Sigmoid colon (tissue), 7 donors: Measurements from ENCODE around the gene GTF2A1. TPM values are rescaled to one million over a fixed set of nuclear protein-coding genes. Genes with fewer than 3 reads are reported as not detected.

Experiments
- DNase-seq: peaks from one replicate; pipeline ENCODE4 v3.0.0-alpha.2; 2019
- H3K27ac ChIP-seq, 4 donors: fragments of 200-600 bp; sonication (generic); one replicate each; pipeline ENCODE4 v1.5.1; 2016 to 2019; ENCODE audit warnings: mild to moderate bottlenecking in 1 of 4
- H3K27me3 ChIP-seq, 3 donors: fragments of 200-600 bp; sonication (generic); one replicate each; pipeline ENCODE4 v1.5.1; 2019; ENCODE audit warnings: mild to moderate bottlenecking in 1 of 3
- H3K36me3 ChIP-seq, 4 donors: fragments of 200-600 bp; sonication (generic); one replicate each; pipeline ENCODE4 v1.5.1; 2016 to 2019
- H3K4me1 ChIP-seq, 4 donors: fragments of 200-600 bp; sonication (generic); one replicate each; pipeline ENCODE4 v1.5.1; 2017 to 2019
- H3K4me3 ChIP-seq, 4 donors: fragments of 200-600 bp; sonication (generic); one replicate each; pipeline ENCODE4 v1.5.1; 2017 to 2019; ENCODE audit warnings: mild to moderate bottlenecking in 2 of 4, moderate library complexity in 1 of 4
- H3K9me3 ChIP-seq, 4 donors: fragments of 200-600 bp in 3 of 4; sonication (generic) in 3 of 4; one replicate each; pipeline versions ENCODE4 v1.5.1 to v1.6.1; 2013 to 2019
- CTCF ChIP-seq, 4 experiments: fragments of 450-650 bp in 3 of 4; fragments of 200-600 bp in 1 of 4; IDR thresholded peaks; one replicate each; pipeline ENCODE4 v1.5.1; 2016 to 2019; ENCODE audit warnings: antibody characterized with exemption in 4 of 4, mild to moderate bottlenecking in 3 of 4, moderate library complexity in 2 of 4
- EP300 ChIP-seq, 4 donors: sonication (generic); formaldehyde crosslinking; IDR thresholded peaks; one replicate each; pipeline ENCODE4 v1.6.1; 2017; ENCODE audit warnings: antibody characterized with exemption in 4 of 4
- POLR2A ChIP-seq, 2 donors: fragments of 450-650 bp; IDR thresholded peaks; one replicate each; pipeline ENCODE4 v1.6.1; 2016; ENCODE audit warnings: antibody characterized with exemption in 2 of 2, mild to moderate bottlenecking in 2 of 2, moderate library complexity in 2 of 2
- POLR2AphosphoS5 ChIP-seq, 4 donors: sonication (generic); formaldehyde crosslinking; IDR thresholded peaks; one replicate each; pipeline ENCODE4 v1.6.1; 2017; ENCODE audit warnings: antibody characterized with exemption in 4 of 4
- WGBS, 2 donors: extraction: QIAGEN DNeasy Blood & Tissue Kit; methylation state at CpG; one replicate each; pipeline ENCODE4 v1.1.7; 2013; 5-methylcytosine and 5-hydroxymethylcytosine counted together
- intact Hi-C: fragments of 100-400 bp; cut with DNase I; formaldehyde crosslinking; loops from one replicate; pipeline ENCODE4 v1.15.1; 2023
- polyA plus RNA-seq, 3 donors: library from polyadenylated mRNA; stranded (reverse); fragments of 200-250 nt; gene quantifications; one replicate each; pipeline ENCODE4 v1.2.3, GENCODE V29; 2013
- total RNA-seq, 4 donors: library from RNA; depleted of rRNA; stranded (reverse); fragments of >200 nt; gene quantifications; one replicate each; pipeline ENCODE4 v1.1.0, GENCODE V29; 2016
- donor health status: healthy with polysubstance abuse.
- donor health status: Bipolar disorder and iron deficiency.
- donor health status: healthy.

The GTF2A1 gene
- total and polyA plus RNA-seq, 7 donors: 6.0 to 21.8 (median 14.7) TPM

DNA sequence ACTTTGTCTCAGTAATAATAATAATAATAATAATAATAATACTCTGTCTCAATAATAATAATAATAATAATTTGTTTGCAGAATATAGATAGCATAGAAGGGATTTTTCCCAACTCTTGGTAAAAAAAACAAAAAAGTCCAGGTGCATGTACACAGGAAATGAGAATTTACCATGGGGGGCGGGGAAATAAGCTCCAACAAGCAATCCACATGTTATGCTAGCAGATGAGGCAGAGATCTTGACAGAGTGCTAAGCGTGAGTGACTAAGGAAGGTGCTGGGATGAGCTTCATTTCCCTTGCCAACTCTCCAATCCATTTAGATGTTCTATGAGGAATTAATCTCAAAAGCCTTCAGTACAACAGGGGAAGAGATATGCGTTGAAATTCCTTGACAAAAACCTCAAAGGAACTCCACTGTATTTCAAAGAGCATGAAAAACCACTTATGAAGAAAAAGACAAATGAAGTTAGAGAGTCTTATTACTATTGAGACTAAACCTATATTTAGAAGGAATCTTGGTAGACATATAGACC lies 44.9 kb upstream of the GTF2A1 start:
- Histone ChIP-seq H3K27ac (no peak overlapping the region), H3K9me3 (no peaks in the 10 kb centered on the region), H3K27me3 (no peaks in the 10 kb centered on the region), H3K4me1 (peaks cover 0 to 6% (median 5%) of the 10 kb centered on the region in 4 donors), H3K36me3 (no peaks in the 10 kb centered on the region), H3K4me3 (no peak overlapping the region)
- TF ChIP-seq EP300 (IDR thresholded peaks at IDR 0.05) (no peak), CTCF (IDR thresholded peaks at IDR 0.05) (no peak), POLR2A (IDR thresholded peaks at IDR 0.05) (no peak), POLR2AphosphoS5 (IDR thresholded peaks at IDR 0.05) (no peak)
- intact Hi-C loops: no loop called here
- 76 to 87% methylated on average over 3 of the region's 3 CpGs for WGBS, 2 donors
- DNase-seq: no peak

- DNase-seq: no peak
- Histone ChIP-seq H3K4me1 (peaks cover 0 to 2% (median 2%) of the 10 kb centered on the region in 4 donors), H3K27ac (no peak overlapping the region), H3K27me3 (no peaks in the 10 kb centered on the region), H3K9me3 (no peaks in the 10 kb centered on the region), H3K36me3 (no peaks in the 10 kb centered on the region), H3K4me3 (no peak overlapping the region)
- intact Hi-C loops: no loop called here
- no peak for TF ChIP-seq POLR2AphosphoS5 (IDR thresholded peaks at IDR 0.05)
- TF ChIP-seq POLR2A (IDR thresholded peaks at IDR 0.05): no peak
- no peak for TF ChIP-seq EP300 (IDR thresholded peaks at IDR 0.05)
- no peak for TF ChIP-seq CTCF (IDR thresholded peaks at IDR 0.05)
- WGBS, 2 donors: 94 to 99% methylated on average over 1 of the region's 1 CpG
Observed at GRCh38 chr14:81264671-81265070, 43.9 kb upstream of the GTF2A1 start.

DNA sequence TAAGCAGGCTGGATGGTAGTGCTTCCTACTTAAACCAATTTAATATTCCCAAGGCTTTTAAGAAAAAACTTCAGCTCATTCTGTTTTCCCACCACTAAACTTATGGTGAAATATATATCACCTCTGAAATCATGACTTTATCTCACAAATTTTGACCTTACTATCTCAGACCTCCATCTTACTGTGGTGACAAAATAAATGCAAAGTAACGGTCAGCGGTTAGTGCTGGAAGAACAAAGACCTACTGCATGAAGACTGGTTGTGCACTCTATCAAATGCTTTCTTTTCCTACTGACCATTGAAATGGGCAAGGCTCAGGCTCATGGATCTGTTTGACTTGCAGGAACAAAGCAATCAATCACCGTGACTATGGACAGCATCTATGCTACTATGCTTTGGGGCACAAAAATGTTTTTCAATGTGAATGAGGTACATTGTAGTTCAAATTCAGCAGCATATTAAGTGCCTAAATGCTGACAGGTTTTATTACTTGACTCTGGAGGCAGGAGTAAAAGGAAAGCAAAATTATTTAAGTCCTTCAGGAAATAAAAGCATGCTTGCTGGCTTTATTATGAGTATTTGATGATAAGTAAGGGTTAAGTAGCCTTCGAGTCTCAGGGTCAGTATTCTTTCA lies 43.1 kb upstream of the GTF2A1 start:
- H3K27ac ChIP-seq: no peak overlapping the region
- no peak overlapping the region for H3K4me3 ChIP-seq
- TF ChIP-seq EP300 (IDR thresholded peaks at IDR 0.05) (no peak), CTCF (IDR thresholded peaks at IDR 0.05) (no peak), POLR2AphosphoS5 (IDR thresholded peaks at IDR 0.05) (no peak), POLR2A (IDR thresholded peaks at IDR 0.05) (no peak)
- no peaks in the 10 kb centered on the region for H3K4me1 ChIP-seq
- H3K9me3 ChIP-seq: no peaks in the 10 kb centered on the region
- intact Hi-C loops: no loop called here
- 88 to 94% methylated on average over 4 of the region's 4 CpGs for WGBS, 2 donors
- H3K27me3 ChIP-seq: no peaks in the 10 kb centered on the region
- DNase-seq: no peak
- H3K36me3 ChIP-seq: no peaks in the 10 kb centered on the region

DNA sequence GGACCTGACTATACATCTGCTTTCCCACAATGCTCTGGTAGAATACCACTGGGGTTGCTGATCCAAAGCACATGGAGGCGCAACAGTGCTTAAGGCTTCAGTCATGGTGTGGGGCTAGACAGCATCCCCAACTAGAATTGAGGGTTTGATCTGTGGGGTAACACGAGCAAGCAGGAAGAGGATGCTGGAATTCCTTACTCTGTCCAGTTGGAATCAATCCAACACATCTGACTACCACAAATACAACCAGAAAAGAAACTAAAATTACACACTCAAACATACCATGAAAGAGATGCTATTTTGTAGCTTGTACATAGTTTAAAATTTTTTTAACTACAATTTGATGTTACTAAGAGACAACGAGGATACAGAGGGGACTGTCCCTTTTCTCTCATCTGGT lies 40.4 kb upstream of the GTF2A1 start:
- intact Hi-C loops: no loop called here
- WGBS, 2 donors: 78 to 80% methylated on average over 3 of the region's 3 CpGs
- Histone ChIP-seq H3K36me3 (no peaks in the 10 kb centered on the region), H3K27me3 (no peaks in the 10 kb centered on the region), H3K9me3 (no peaks in the 10 kb centered on the region), H3K27ac (no peak overlapping the region), H3K4me1 (no peaks in the 10 kb centered on the region), H3K4me3 (no peak overlapping the region)
- DNase-seq: no peak
- TF ChIP-seq POLR2AphosphoS5 (IDR thresholded peaks at IDR 0.05): no peak
- no peak for TF ChIP-seq EP300 (IDR thresholded peaks at IDR 0.05)
- no peak for TF ChIP-seq CTCF (IDR thresholded peaks at IDR 0.05)
- no peak for TF ChIP-seq POLR2A (IDR thresholded peaks at IDR 0.05)

DNA sequence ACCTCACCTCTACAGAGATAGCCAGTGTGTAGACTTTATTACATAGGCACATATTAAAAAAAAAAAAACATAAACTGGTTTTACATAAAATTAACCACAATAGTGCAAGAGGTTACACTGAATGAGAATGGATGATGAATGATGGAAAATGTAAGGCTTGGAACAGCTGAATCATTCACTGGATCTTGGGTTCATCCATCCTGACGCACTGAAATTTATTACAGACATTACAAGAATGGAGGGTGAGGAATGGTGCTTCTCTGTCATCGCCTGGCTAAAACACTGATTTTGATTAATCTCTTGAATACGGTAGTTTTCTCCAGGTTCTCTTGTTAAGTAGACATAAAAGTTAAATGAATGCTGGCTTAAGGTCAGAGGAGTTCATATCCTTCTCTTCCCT lies 40.0 kb upstream of the GTF2A1 start:
- H3K27me3 ChIP-seq: no peaks in the 10 kb centered on the region
- 94 to 95% methylated on average over 3 of the region's 3 CpGs for WGBS, 2 donors
- no peak overlapping the region for H3K4me3 ChIP-seq
- no peaks in the 10 kb centered on the region for H3K36me3 ChIP-seq
- intact Hi-C loops: no loop called here
- no peak overlapping the region for H3K27ac ChIP-seq
- no peaks in the 10 kb centered on the region for H3K9me3 ChIP-seq
- TF ChIP-seq CTCF (IDR thresholded peaks at IDR 0.05) (no peak), EP300 (IDR thresholded peaks at IDR 0.05) (no peak), POLR2A (IDR thresholded peaks at IDR 0.05) (no peak), POLR2AphosphoS5 (IDR thresholded peaks at IDR 0.05) (no peak)
- no peak for DNase-seq
- H3K4me1 ChIP-seq: no peaks in the 10 kb centered on the region
